ENCODE measurements around the gene RPTN. TPM values are rescaled to one million over a fixed set of nuclear protein-coding genes. Genes with fewer than 3 reads are reported as not detected.

RPTN gene
- polyA plus RNA-seq, 3 donors = not detected

DNA sequence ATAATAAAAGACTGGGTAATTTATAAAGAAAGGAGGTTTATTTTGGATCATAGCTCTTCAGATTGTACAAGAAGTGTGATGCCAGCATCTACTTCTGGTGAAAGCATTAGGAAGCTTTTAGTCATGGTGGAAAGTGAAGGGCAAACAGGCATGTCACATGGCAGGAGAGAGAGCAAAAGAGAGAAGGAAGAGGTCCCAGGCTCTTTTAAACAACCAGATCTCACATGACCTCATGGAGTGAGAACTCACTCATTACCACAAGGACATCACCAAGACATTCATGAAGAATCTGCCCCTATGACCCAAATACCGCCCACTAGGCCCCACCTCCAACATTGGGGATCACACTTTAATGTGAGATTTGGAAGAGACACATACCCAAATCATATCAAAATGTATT lies 10.0 kb downstream of the RPTN start:
- Mint-ChIP-seq H3K36me3 (no peaks in the 10 kb centered on the region), H3K27ac (no peak overlapping the region), H3K4me1 (no peaks in the 10 kb centered on the region), H3K9me3 (peaks cover 9 to 26% (median 14%) of the 10 kb centered on the region in 7 donors), H3K4me3 (no peak overlapping the region), H3K27me3 (ENCODE audit: low read depth in 3 of 3) (peaks cover 4 to 7% (median 5%) of the 10 kb centered on the region in 3 donors)
- TF ChIP-seq, protein P1, sequence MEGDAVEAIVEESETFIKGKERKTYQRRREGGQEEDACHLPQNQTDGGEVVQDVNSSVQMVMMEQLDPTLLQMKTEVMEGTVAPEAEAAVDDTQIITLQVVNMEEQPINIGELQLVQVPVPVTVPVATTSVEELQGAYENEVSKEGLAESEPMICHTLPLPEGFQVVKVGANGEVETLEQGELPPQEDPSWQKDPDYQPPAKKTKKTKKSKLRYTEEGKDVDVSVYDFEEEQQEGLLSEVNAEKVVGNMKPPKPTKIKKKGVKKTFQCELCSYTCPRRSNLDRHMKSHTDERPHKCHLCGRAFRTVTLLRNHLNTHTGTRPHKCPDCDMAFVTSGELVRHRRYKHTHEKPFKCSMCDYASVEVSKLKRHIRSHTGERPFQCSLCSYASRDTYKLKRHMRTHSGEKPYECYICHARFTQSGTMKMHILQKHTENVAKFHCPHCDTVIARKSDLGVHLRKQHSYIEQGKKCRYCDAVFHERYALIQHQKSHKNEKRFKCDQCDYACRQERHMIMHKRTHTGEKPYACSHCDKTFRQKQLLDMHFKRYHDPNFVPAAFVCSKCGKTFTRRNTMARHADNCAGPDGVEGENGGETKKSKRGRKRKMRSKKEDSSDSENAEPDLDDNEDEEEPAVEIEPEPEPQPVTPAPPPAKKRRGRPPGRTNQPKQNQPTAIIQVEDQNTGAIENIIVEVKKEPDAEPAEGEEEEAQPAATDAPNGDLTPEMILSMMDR (IDR thresholded peaks at IDR 0.05) = no peak
- WGBS (ENCODE audit: insufficient coverage) = no CpG with 5 or more reads among the region's 1 CpG
- Histone ChIP-seq H2AFZ (ENCODE audit: insufficient read depth, low read depth, low read length, poor library complexity, severe bottlenecking) (no peak overlapping the region), H3K9me3 (replicated peaks in 1 of 2; ENCODE audit: control insufficient read depth in 1 of 2, insufficient read depth in 1 of 2, low read length in 2 of 2) (peaks cover 11% of the 10 kb centered on the region in 2 donors), H3K4me3 (replicated peaks in 1 of 3; ENCODE audit: low read depth in 2 of 3, low read length in 3 of 3) (no peak overlapping the region), H3K27me3 (ENCODE audit: control insufficient read depth in 2 of 2, insufficient read depth in 2 of 2, low read length in 2 of 2) (no peaks in the 10 kb centered on the region), H3K79me2 (ENCODE audit: insufficient read depth, low read length) (no peaks in the 10 kb centered on the region), H3K36me3 (replicated peaks in 1 of 2; ENCODE audit: control insufficient read depth in 1 of 2, insufficient read depth in 2 of 2, low read length in 2 of 2) (no peaks in the 10 kb centered on the region), H3K4me1 (ENCODE audit: control insufficient read depth in 1 of 2, insufficient read depth in 2 of 2, low read length in 2 of 2) (no peaks in the 10 kb centered on the region), H4K20me1 (ENCODE audit: insufficient read depth, low read length) (no peaks in the 10 kb centered on the region), H3K4me2 (replicated peaks; ENCODE audit: extremely low read depth, low read length, poor library complexity, severe bottlenecking) (no peak overlapping the region), H3K9ac (ENCODE audit: insufficient read depth, low read length, poor library complexity, severe bottlenecking) (no peak overlapping the region), H3K27ac (ENCODE audit: low read depth in 1 of 2, low read length in 2 of 2) (no peak overlapping the region)
- intact Hi-C loops (cut with micrococcal nuclease) = no loop called here
- no peak for DNase-seq

DNA sequence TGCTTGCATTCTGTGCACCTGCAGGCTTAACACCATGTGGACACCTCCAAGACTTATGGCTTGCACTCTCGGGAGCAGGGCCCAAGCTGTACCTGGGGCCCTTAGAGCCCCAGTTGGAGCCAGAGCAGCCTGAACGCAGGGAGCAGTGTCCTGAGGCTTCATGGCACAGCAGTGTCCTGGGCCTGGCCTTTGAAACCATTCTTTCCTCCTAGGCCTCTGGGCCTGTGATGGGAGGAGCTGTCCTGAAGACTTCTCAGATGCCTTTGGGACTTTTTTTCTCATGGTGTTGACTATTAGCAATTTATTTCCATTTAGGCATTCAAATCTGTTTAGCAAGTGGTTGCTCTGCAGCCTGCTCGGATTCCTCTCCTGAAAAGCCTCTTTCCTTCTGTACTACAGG lies 11.0 kb downstream of the RPTN start:
- WGBS (ENCODE audit: insufficient coverage) = 86% methylated on average over 3 of the region's 3 CpGs
- intact Hi-C loops (cut with micrococcal nuclease) = no loop called here

More for the DNA sequence above, 11.0 kb downstream of the RPTN start:
- Histone ChIP-seq H2AFZ (ENCODE audit: insufficient read depth, low read depth, low read length, poor library complexity, severe bottlenecking) (no peak overlapping the region), H3K4me2 (replicated peaks; ENCODE audit: extremely low read depth, low read length, poor library complexity, severe bottlenecking) (no peak overlapping the region), H3K36me3 (replicated peaks in 1 of 2; ENCODE audit: control insufficient read depth in 1 of 2, insufficient read depth in 2 of 2, low read length in 2 of 2) (no peaks in the 10 kb centered on the region), H4K20me1 (ENCODE audit: insufficient read depth, low read length) (no peaks in the 10 kb centered on the region), H3K27me3 (ENCODE audit: control insufficient read depth in 2 of 2, insufficient read depth in 2 of 2, low read length in 2 of 2) (no peaks in the 10 kb centered on the region), H3K27ac (ENCODE audit: low read depth in 1 of 2, low read length in 2 of 2) (no peak overlapping the region), H3K9ac (ENCODE audit: insufficient read depth, low read length, poor library complexity, severe bottlenecking) (no peak overlapping the region), H3K4me3 (replicated peaks in 1 of 3; ENCODE audit: low read depth in 2 of 3, low read length in 3 of 3) (no peak overlapping the region), H3K79me2 (ENCODE audit: insufficient read depth, low read length) (no peaks in the 10 kb centered on the region), H3K9me3 (replicated peaks in 1 of 2; ENCODE audit: control insufficient read depth in 1 of 2, insufficient read depth in 1 of 2, low read length in 2 of 2) (peaks cover 11% of the 10 kb centered on the region in 2 donors), H3K4me1 (ENCODE audit: control insufficient read depth in 1 of 2, insufficient read depth in 2 of 2, low read length in 2 of 2) (no peaks in the 10 kb centered on the region)
- peaks cover 9 to 26% (median 14%) of the 10 kb centered on the region in 7 donors for H3K9me3 Mint-ChIP-seq
- H3K27ac Mint-ChIP-seq = no peak overlapping the region
- H3K4me3 Mint-ChIP-seq = no peak overlapping the region
- DNase-seq = no peak
- H3K36me3 Mint-ChIP-seq = no peaks in the 10 kb centered on the region
- TF ChIP-seq, protein P1 (IDR thresholded peaks at IDR 0.05) = no peak
- peaks cover 5 to 7% (median 6%) of the 10 kb centered on the region in 3 donors for H3K27me3 Mint-ChIP-seq (ENCODE audit: low read depth in 3 of 3)
- H3K4me1 Mint-ChIP-seq = peaks cover 7% of the 10 kb centered on the region
